Stimulated activated CD8-positive, alpha-beta memory T cell treated with anti-CD3 and anti-CD28 coated beads, Interleukin-4, amount 100 ng/mL, for 4 hours (primary cell): Measurements from ENCODE around the gene SERPINA7.
"Not testable (repeated sequence)": the region's sequence is repeated elsewhere in the genome, so short reads cannot be mapped to it uniquely, and the experiment has no call there.

Source experiments
- DNase-seq, 2 donors: peaks; one replicate each; pipeline ENCODE4 v3.0.0-alpha.2; 2020; ENCODE audit warnings: low read depth in 2 of 2, low spot score in 1 of 2

SERPINA7 gene, protein sequence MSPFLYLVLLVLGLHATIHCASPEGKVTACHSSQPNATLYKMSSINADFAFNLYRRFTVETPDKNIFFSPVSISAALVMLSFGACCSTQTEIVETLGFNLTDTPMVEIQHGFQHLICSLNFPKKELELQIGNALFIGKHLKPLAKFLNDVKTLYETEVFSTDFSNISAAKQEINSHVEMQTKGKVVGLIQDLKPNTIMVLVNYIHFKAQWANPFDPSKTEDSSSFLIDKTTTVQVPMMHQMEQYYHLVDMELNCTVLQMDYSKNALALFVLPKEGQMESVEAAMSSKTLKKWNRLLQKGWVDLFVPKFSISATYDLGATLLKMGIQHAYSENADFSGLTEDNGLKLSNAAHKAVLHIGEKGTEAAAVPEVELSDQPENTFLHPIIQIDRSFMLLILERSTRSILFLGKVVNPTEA

DNA sequence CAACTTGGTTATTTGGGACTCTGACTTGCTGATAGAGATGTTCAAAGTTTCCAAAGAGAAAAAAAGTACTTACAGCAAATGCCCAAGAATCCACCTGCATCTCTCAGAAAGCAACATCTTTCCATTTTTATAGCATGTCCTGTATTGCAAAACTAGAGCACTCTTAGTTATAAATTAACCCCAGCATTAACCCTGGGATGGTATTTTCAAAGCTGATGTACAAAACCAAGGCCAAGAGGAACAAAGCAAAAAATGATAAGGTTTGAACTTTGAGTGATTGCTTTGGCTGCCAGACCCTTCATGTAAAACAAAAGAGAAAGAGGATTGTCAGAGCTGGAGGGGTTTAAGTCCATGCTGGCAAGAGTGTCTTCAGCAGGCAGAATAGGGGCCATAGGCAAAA, at the start of gene SERPINA7:
TSS of gene SERPINA7 (minus strand) at position 103 of the 400 bp plus-strand sequence. CDS start 1,669 bp downstream, outside the sequence.
- DNase-seq, result no peak

DNA sequence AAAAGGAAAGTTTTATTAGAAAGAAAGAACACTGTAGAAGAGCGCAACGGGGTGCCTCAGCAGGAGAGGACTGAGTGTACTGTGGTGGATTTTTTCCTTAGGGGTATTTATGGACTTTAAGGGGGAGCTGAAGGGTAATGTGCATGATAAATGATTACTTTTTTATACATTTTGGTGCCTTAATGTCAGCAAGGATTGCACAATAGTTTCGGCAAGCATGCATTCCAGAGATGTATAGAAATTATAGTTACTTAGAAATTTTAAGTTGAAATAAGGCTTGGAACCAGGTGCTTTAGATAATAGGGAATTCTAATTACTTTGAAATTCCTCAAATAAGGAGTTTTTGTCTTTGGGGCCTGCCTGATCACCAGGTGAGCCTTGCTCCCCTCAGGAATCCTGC, 30.5 kb upstream of the SERPINA7 start:
- no peak for DNase-seq

DNA sequence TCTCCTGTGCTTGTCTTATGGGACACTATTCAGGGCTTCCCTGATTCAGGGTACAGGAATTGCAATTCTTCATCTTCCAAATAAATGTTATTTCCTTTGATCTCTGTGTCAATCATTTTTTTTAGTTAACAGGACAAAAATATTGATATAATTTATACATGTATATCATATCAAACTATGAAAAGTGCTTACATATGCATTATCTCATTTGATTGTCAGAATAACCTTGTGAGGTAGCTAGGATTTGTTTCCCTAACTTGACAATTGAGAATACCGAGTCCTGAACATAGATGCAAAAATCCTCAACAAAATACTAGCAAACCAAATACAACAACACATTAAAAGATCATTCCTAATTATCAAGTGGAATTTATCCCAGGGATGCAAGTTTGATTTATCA, 11.5 kb upstream of the SERPINA7 start:
- no peak for DNase-seq

DNA sequence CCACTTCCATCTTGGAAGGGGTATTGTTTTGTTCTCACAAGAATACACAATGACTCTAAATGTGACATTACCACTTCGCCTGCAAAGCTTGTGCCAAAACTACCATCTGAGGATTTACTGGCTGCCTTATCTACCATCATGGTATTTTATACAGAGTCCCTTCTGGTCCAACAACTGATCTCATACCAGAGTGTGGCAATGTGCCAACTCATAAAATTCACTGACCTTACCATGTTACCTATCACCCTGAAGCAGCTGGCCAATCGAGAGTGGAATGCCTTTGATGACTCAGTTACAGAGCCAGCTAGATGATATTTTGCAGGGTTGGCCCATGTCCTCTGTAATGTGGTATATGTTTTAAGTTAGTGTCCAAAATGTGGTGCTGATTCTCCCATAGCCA, 3.8 kb upstream of the SERPINA7 start:
- no peak for DNase-seq

DNA sequence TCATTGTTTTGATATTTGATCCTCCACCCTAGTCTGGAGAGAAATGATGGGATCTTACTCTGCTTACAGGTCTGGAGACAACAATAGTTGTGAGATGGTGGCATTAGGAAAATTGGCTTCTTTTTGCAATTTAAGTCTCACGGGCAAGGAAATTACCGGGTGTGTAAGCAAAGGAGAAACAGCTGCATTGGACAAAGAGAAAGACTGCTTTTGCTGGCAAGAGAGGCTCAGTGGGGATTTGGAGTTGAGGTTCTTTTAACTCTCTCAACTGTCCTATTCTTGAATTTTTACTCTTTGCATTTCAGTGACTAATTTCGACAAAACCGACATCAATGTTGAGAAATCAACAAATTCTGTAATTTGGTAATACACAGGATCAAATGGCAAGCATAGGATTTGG, 2.3 kb upstream of the SERPINA7 start:
- no peak for DNase-seq

DNA sequence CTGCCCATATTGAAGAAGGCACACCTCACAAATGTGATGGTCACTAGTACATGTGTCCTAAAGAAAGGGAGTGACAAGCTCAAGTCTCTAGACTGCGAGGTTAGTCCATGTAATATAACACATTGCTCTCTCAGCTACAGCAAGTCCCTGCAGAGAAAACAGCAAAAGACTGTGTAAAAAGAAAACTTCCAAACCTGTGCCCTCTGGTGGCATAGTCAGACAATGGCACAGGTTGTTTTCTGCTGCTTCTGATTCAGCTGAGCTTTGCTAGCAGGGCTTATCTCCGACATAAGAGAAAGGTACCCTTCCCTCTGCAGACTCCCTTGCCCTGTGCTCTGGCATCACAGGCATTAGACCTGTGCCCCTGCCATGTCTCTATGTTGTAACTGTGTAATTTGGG, 1.4 kb upstream of the SERPINA7 start:
- no peak for DNase-seq

DNA sequence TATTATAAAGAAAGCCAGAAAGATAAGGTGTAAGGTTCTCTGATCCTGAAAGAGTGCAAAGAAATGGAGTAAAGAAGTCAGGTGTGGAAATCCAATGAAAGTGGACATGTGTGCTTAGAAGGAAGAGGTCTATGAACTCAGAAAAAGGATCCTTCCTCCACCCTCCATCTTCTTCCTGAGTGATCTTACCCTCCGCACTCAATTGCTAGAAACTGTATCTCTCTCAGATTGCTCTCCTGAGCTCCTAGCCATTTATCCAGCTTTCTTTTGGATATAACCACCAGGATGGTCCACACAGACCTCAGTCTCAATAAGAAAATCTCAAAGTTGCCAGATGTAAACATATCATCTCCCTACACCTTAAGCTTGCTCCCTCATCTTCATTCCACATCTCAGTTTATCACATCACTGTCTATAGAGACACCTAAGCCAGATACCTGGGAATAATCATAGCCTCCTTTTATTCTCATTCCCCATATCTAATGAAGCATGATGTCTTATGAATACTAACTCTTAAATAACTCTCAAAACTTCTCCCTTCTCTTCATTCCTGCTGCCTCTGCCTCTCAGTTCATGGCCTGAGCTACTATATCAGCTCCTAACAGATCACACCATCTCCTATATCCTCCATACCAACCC, 573 bp downstream of the SERPINA7 start:
- no peak for DNase-seq

DNA sequence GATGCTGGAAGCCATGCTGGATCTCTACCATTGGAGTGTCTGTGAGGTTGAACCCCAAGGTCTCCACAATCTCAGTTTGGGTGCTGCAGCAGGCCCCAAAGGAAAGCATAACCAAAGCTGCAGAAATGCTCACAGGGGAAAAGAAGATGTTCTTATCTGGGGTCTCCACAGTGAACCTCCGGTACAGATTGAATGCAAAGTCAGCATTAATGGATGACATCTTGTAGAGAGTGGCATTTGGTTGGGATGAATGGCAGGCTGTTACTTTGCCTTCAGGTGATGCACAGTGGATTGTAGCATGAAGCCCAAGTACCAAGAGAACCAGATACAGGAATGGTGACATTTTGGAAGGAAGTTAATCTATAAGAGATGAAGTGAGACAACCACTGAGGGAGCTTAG, 1.8 kb downstream of the SERPINA7 start:
- DNase-seq, result no peak

DNA sequence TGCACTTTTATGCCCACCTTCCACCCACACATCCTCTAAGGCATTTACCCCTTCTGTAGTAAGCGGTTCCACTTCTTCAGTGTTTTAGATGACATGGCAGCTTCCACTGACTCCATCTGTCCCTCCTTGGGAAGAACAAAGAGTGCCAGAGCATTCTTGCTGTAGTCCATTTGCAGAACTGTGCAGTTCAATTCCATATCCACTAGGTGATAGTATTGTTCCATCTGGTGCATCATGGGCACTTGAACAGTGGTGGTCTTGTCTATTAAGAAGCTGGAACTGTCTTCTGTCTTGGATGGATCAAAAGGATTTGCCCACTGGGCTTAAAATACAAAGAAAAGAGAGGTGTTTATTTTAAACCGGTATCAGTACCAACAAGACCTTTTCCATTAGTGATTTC, 3.5 kb downstream of the SERPINA7 start:
- no peak for DNase-seq

DNA sequence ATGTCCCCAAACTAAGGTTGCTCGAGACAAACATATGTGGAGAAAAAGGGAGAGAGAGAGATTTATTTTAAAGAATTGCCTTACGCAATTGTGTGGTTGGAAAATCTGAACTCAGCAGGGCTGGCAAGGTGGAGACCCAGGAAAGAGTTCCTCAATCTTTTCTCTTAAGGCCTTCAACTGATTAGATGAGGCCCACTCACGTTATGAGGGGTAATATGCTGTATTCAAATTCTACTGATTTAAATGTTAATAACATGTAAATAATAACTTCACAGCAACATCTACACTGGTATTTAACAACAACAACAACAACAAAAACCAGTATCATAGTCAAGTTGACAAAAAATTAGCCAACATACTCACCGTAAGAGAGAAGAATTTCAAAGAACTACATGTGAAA, 14.6 kb downstream of the SERPINA7 start:
- no peak for DNase-seq

DNA sequence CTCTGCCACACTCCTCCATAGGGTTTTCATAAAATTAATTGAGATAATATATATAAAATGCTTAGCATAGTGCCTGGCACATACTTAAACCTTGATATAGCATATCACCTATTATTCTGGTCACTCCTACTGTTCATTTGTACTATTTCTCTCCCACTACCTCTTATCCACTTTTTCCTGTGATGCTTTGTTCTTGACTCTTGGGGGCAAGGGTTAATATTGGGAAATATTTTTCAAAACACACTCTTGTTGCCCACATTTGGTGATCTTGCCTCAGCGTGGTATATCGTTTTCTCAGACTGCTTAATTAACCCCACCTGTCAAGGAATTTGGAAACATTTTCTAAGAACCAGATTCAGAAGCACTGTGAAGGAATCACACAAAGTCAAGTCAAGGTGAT, 16.3 kb downstream of the SERPINA7 start:
- no peak for DNase-seq

DNA sequence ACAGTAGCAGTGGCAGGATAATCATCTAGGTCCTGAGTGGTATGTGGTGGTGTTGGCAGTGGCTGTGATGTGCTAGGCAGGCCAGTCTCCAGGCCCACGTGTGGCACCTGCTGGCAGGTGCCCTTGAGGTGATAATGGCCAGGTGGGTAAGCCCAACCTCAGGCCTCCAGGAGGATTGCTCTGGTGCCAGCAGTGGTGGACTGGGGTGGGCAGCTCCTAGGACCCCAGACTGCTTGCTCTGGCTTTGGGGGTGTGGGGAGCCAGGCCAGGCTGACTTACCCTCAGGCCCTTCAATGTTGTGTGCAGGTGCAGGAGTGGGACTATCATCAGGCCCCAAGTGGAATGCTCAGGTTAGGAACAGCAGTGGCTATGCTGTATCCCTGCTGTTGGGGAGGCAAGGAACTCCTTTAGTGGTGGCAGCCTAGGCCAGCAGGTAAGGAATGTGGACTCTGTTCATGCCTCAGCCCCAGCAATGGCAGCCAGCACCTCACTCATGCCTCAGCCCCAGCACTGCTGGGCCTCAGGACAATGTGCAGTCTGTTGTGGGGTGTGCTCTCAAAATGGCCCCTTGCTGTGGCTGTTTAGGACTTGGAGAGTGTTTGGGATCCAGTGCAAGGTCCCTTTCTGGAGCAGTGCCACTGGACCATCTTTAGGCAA, 24.3 kb downstream of the SERPINA7 start:
- no peak for DNase-seq

DNA sequence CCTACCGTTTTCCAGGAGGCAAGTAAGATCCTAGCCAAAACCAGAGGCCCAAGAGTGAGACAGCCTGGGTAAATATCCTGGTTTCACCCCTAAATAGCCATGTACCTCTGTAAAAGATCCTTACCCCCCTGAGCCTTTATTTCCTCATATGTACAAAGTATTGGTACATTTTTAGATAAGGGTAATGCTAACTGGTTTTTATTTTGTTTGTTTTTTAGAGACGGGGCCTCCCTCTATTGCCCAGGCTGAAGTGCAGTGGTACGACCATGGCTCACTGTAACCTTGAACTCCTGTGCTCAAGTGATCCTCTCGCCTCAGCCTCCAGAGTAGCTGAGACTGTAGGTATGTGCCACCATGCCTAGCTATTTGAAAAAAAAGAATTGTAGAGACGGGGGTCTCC, 29.4 kb downstream of the SERPINA7 start:
- DNase-seq, result no peak

DNA sequence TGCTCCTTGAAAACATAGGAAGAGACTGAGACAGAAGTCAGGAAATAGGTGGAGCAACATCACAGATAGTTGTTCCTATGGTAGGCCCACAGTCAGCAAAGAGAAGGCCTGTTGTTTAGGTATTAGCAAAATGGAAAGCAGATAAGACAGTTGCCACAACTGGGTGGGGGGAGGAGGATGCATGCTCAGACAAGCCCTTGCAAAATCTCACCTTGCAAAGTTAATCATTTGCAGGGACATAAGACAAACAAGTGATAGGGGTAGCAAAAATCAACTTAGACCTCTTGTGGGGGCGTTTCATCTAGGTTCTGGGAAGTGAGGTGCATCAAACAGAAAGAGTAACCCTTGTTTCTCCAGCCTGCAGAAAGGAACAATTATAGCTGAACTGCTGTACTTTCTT, 30.7 kb downstream of the SERPINA7 start:
- DNase-seq, result no peak

DNA sequence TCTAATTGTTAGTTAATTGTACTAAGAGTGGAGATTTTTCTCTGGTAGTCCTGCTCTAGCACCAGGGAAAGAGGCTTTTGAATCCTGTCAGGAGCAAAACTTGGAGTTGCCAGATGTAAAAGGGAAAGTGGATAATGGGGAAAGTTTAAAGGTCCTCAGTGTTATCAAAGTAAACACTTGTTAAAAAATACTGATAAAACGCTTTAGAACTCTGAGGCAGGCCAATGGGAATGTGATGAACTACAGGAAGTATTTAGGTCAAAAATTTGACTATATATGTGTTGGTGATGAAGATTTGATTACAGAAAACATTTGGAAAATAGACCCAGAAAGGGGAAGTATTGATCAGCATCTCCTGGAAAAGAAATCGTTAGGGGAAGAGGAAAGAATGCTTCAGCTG, 32.8 kb downstream of the SERPINA7 start:
- DNase-seq, result no peak

DNA sequence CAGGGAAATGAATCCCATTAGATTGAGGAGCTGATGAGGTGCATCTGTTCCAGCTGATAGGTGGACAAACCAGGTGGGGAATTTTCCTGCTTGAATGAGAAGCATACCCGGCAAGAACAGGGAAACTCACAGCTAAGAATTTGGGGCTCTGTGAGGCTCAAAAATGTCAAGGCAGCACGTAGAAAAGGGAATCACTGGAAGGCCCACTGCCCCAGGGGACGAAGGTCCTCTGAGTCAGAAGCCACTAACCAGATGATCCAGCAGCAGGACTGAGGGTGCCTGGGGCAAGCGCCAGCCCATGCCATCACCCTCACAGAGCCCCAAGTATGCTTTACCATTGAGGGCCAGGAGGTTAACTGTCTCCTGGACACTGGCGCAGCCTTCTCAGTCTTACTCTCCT, 37.9 kb downstream of the SERPINA7 start:
- not testable (repeated sequence) for DNase-seq

DNA sequence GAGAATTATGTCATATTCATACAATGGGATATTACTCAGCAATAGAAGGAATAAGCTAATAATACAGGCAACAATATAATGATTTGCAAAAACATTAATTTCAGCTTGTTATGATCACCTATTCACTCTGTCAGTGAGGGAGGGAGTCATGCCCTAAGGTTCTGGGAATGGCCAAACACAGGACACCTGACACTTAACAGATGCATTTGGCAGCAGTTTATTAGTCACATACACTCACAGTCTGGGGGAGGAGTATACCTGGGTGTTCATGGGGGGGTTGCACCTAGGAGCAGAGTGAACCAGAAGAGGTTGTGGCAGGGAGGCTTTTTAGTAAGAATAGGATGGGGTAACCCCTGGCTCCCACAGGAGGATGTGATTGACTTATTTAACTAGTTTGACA, 38.3 kb downstream of the SERPINA7 start:
- no peak for DNase-seq

DNA sequence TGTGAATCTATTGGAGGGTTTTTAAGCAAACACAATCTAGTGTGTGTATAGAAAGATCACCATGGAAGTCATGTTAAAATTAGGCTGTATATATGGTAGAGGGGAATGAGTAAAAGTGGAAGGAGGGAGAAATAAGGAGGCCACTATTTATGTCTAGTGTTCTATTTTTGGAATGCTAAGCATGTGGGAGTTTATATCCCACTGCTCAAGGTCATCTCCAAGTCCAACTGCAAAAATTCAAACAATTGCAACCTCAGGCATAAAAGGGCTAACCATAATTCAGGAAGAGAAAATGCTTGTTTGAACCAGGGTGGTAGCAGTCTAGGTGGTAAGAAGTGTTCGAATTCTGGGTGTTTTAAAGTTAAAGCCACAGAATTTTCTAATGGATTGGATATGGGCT, 39.2 kb downstream of the SERPINA7 start:
- no peak for DNase-seq

DNA sequence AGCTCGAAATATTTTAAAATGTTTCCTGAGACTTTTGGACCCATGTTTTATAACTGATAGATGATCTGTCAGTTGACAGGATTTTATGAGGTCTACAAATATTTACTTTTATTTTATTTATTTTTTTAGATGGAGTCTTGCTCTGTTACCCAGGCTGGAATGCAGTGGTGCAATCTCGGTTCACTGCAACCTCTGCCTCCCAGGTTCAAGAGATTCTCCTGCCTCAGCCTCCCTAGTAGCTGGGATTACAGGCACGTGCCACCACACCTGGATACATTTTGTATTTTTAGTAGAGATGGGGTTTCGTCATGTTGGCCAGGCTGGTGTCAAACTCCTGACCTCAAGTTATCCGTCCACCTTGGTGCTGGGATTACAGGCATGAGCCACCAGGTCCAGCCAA, 50.0 kb downstream of the SERPINA7 start:
- DNase-seq, result not testable (repeated sequence)
